Activated CD4-positive, alpha-beta T cell treated with anti-CD3 and anti-CD28 coated beads, Interleukin-2, amount 50 U/mL, for 16 hours (primary cell): ENCODE data around the gene SHISA7.

ENCODE experiments used
- DNase-seq: peaks from one replicate; pipeline ENCODE4 v3.0.0-alpha.2; 2020

Gene SHISA7

DNA sequence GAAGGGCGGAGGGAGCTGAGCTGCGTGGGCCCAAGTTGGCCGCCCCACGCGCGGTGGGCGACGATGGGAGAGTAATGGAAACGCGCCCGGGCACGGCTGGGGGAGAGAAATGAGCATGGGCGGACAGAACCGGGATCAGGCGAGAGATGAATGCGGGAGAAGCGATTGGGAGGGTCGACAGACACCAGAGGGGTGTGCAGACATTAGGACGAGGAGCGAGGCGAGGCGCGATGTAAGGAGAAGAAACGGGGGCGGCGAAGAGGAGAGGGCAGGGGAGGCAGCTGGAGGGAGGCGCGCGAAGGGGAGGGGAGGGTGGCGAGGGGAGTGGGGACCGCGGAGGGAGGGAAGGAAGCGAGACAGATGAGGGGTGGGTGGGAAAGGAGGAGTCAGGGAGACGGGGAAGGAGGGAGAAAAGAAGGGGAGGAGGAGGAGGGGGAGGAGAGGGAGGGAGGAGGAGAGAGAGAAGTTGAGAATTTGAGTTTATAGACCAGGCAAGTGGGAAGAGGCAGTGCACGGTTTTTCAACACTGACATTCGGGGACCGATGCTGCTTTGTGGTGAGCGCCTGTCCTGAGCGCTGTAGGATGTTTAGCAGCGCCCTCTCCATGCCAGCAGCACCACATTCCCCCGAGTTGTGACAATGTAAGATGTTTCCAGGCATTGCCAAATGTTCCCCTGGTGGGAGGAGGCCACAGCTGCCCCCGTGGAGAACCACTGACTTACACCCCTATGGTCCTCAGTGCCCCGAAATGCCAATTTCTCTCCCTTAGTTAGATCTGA is at the start of gene SHISA7:
TSS of gene SHISA7 (minus strand) at position 256 of the 779 bp plus-strand sequence. CDS start 437 bp downstream, outside the sequence.
- no peak for DNase-seq

- DNase-seq: no peak
Observed at GRCh38 chr19:55492362-55492944, 49.4 kb upstream of the SHISA7 start.

GRCh38 chr19:55491546-55492360 is 48.7 kb upstream of the SHISA7 start:
- no peak for DNase-seq

DNA sequence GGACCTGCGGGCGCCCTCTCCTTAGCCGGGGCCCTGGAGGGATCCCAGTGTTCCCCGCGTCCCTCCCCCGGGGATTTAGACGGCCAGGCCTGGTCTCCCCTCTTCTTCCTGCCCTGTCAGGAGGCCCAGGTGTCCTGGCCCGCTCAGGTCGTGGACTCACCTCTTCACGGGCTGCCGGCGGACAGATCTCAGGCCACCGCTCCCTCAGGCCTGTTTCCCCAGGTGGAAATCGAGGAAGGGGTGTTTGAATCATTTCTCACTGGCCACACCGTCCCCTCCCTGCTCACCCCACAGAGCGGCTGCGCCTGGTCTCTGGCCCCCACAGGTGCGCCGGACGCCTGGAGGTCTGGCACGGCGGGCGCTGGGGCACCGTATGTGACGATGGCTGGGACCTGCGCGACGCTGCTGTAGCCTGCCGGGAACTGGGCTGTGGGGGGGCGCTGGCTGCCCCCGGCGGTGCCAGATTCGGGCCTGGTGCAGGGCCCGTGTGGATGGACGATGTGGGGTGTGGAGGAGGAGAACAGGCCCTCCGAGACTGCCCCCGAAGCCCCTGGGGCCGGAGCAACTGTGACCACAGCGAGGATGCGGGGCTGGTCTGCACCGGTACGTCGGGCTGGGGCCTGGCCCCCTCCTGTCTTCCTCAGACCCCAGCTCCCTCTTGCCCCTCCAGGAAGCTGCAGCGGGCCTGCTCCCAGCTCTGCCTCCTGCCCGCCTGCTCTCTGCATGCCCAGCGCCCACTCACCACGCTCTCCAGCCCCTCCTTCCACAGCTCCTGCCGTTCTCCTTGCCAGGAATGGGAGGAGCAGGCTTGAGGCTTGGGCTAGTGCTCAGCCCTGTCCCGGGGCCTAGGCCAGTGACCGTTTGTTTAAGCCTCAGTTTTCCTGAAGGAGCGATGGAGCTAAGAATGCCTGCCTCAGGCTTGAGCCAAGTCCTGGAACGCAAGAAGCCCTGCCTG is 47.7 kb upstream of the SHISA7 start:
- no peak for DNase-seq

GRCh38 chr19:55489711-55490477 is 46.8 kb upstream of the SHISA7 start:
- DNase-seq: no peak

- DNase-seq: no peak
Observed at GRCh38 chr19:55488986-55489710, 46.0 kb upstream of the SHISA7 start.

GRCh38 chr19:55487924-55488687 is 45.0 kb upstream of the SHISA7 start, which contains the start of gene SSC5D:
Gene SSC5D (plus strand): TSS chr19:55488436. CDS start chr19:55488590, 154 bp downstream.
- no peak for DNase-seq

- peak; percentile 40 for DNase-seq
Observed at GRCh38 chr19:55486971-55487923, 44.1 kb upstream of the SHISA7 start.

GRCh38 chr19:55486043-55486970 is 43.2 kb upstream of the SHISA7 start:
- DNase-seq: no peak

DNA sequence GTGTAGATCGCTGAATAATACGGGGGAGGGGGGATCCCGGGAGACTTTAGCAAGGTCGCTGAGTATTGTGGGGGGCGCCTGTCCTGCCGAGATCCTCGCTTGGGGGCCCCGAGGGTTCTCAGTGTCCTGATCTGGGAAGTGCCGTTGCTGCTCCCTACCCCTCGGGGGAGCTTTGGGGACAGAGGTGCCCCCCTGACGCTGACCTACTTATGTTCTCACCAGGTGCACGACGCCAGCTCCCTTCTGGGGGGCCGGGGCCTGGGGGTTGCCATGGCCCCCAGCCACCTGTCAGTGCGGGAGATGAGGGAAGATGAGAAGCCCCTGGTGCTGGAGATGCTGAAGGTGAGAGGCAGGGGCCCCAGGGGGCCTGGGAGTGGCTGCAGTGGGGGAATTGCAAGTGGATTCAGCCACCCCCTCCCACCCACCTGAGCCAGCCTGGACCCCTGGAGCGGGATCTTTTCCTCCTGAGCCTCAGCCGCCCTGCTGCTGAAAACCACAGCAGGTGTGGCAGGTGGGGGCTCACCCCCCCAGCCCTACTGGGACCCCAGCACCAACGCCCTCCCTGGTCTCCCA is 42.4 kb upstream of the SHISA7 start:
- DNase-seq: no peak

- DNase-seq: peak; percentile 60
Observed at GRCh38 chr19:55484593-55485438, 41.7 kb upstream of the SHISA7 start, which contains the start of gene NAT14. Gene NAT14 (plus strand): TSS chr19:55485188. CDS start chr19:55485709, 521 bp downstream.

GRCh38 chr19:55483706-55484592 is 40.8 kb upstream of the SHISA7 start:
- DNase-seq: no peak

DNA sequence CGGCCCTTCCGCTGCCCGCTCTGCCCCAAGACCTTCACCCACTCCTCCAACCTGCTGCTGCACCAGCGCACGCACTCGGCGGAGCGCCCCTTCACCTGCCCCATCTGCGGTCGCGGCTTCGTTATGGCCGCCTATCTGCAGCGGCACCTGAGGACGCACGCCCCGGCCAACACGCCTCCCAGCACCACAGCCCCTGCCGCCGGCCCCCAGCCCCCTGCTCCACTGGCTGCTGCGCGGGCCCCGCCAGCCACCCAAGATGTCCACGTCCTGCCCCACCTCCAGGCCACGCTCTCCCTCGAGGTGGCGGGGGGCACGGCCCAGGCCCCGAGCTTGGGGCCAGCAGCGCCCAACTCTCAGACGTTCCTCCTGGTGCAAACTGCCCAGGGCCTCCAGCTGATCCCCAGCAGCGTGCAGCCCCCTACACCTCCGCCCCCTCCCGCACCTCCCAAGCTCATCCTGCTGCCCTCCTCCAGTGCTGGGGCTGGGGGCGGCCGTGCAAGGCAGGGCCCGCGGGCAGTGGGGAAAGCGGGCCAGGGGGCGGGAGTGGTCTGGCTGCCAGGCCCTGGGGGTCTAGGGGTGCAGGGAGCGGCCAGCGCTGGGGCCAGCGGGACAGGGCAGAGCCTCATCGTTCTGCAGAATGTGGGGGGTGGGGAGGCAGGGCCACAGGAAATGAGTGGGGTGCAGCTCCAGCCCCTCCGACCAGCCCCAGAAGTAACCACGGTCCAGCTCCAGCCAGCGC is 40.0 kb upstream of the SHISA7 start:
- DNase-seq: no peak
